ENCODE measurements around the gene PLEKHG4. TPM values are rescaled to one million over a fixed set of nuclear protein-coding genes. Genes with fewer than 3 reads are reported as not detected.
A peak's percentile ranks its signal among the peaks of the same experiment; 100 is the strongest.

PLEKHG4 gene
- total and polyA plus RNA-seq, 9 of the 15 experiments (the other 6 are each of a cell fraction or from before 2014, with no cell fraction given) = 3.7 to 36.8 (median 17.9) TPM

GRCh38 chr16:67241008-67241900 is 38.1 kb upstream of the PLEKHG4 start (continued):
- TF ChIP-seq PYGO2 (tag; IDR thresholded peaks at IDR 0.05) = no peak
- peak; percentile 46; the same call in 1 of the 2 replicates for TF ChIP-seq CREM (IDR thresholded peaks at IDR 0.05; ENCODE audit: low read depth)
- no peak for TF ChIP-seq ZNF184 (CRISPR knock-in tag; IDR thresholded peaks at IDR 0.05)
- no peak for TF ChIP-seq RBM22 (IDR thresholded peaks at IDR 0.05; ENCODE audit: low read depth, low read length, poor library complexity, severe bottlenecking)
- TF ChIP-seq ZNF274 (IDR thresholded peaks at IDR 0.05; ENCODE audit: borderline replicate concordance, low read depth, low read length) = no peak
- TF ChIP-seq ZNF707 (CRISPR knock-in tag; conservative IDR thresholded peaks at IDR 0.05) = no peak
- no peak for TF ChIP-seq ATF2 (CRISPR knock-in tag; IDR thresholded peaks at IDR 0.05)
- TF ChIP-seq RBBP5 (IDR thresholded peaks at IDR 0.05; ENCODE audit: borderline replicate concordance, insufficient read depth, low read length, poor library complexity, severe bottlenecking) = peak; percentile 53
- TF ChIP-seq ZNF41 (CRISPR knock-in tag; conservative IDR thresholded peaks at IDR 0.05) = no peak
- no peak for TF ChIP-seq NRF1 (conservative IDR thresholded peaks at IDR 0.05 in 1 of 2, IDR thresholded peaks at IDR 0.05 in 1 of 2)
- TF ChIP-seq TAF9B (IDR thresholded peaks at IDR 0.05; ENCODE audit: partially characterized antibody) = no peak
- no peak for TF ChIP-seq ZNF57 (CRISPR knock-in tag; IDR thresholded peaks at IDR 0.05)
- TF ChIP-seq RB1 (IDR thresholded peaks at IDR 0.05; ENCODE audit: low read depth) = no peak
- TF ChIP-seq, protein P1, sequence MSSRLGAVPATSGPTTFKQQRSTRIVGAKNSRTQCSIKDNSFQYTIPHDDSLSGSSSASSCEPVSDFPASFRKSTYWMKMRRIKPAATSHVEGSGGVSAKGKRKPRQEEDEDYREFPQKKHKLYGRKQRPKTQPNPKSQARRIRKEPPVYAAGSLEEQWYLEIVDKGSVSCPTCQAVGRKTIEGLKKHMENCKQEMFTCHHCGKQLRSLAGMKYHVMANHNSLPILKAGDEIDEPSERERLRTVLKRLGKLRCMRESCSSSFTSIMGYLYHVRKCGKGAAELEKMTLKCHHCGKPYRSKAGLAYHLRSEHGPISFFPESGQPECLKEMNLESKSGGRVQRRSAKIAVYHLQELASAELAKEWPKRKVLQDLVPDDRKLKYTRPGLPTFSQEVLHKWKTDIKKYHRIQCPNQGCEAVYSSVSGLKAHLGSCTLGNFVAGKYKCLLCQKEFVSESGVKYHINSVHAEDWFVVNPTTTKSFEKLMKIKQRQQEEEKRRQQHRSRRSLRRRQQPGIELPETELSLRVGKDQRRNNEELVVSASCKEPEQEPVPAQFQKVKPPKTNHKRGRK (tag; IDR thresholded peaks at IDR 0.05) = no peak
- no peak for TF ChIP-seq ZNF146 (CRISPR knock-in tag; IDR thresholded peaks at IDR 0.05; ENCODE audit: unreplicated experiment)
- TF ChIP-seq, protein P2, sequence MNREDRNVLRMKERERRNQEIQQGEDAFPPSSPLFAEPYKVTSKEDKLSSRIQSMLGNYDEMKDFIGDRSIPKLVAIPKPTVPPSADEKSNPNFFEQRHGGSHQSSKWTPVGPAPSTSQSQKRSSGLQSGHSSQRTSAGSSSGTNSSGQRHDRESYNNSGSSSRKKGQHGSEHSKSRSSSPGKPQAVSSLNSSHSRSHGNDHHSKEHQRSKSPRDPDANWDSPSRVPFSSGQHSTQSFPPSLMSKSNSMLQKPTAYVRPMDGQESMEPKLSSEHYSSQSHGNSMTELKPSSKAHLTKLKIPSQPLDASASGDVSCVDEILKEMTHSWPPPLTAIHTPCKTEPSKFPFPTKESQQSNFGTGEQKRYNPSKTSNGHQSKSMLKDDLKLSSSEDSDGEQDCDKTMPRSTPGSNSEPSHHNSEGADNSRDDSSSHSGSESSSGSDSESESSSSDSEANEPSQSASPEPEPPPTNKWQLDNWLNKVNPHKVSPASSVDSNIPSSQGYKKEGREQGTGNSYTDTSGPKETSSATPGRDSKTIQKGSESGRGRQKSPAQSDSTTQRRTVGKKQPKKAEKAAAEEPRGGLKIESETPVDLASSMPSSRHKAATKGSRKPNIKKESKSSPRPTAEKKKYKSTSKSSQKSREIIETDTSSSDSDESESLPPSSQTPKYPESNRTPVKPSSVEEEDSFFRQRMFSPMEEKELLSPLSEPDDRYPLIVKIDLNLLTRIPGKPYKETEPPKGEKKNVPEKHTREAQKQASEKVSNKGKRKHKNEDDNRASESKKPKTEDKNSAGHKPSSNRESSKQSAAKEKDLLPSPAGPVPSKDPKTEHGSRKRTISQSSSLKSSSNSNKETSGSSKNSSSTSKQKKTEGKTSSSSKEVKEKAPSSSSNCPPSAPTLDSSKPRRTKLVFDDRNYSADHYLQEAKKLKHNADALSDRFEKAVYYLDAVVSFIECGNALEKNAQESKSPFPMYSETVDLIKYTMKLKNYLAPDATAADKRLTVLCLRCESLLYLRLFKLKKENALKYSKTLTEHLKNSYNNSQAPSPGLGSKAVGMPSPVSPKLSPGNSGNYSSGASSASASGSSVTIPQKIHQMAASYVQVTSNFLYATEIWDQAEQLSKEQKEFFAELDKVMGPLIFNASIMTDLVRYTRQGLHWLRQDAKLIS (CRISPR knock-in tag; IDR thresholded peaks at IDR 0.05) = no peak
- TF ChIP-seq SMARCE1 (IDR thresholded peaks at IDR 0.05) = peak; percentile 81
- TF ChIP-seq RFX7 (CRISPR knock-in tag; IDR thresholded peaks at IDR 0.05) = no peak
